Subcutaneous adipose tissue (tissue), 4 donors: ENCODE results near the gene LIPC. TPM values are rescaled to one million over a fixed set of nuclear protein-coding genes. Genes with fewer than 3 reads are reported as not detected.

Experiments
- CTCF ChIP-seq: fragments of 450-650 bp; IDR thresholded peaks from one replicate; pipeline ENCODE4 v1.5.1; 2016; ENCODE audit warnings: low read depth, mild to moderate bottlenecking, control low read depth, antibody characterized with exemption, moderate library complexity
- total RNA-seq, 4 donors: library from RNA; depleted of rRNA; stranded (reverse); fragments of >200 nt; gene quantifications; one replicate each; pipeline ENCODE4 v1.1.0, GENCODE V29; 2016

LIPC gene
- total RNA-seq, 4 donors from 2014 or later, result 0.44 to 0.51 TPM; not detected in 2

DNA sequence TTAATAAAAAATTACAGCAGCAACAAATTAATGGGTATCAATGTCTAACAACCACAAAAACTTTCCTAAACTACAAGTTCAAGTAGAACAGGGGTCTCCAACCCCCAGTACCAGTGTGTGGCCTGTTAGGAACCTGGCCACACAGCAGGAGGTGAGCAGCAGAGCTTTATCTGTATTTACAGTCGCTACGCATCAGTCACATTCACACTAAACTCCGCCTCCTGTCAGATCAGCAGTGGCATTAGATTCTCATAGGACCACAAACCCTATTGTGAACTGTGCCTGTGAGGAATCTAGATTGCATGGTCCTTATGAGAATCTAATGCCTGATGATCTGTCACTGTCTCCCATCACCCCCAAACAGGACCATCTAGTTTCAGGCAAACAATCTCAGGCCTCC, 18.5 kb upstream of the LIPC start:
- no peak for TF ChIP-seq CTCF

DNA sequence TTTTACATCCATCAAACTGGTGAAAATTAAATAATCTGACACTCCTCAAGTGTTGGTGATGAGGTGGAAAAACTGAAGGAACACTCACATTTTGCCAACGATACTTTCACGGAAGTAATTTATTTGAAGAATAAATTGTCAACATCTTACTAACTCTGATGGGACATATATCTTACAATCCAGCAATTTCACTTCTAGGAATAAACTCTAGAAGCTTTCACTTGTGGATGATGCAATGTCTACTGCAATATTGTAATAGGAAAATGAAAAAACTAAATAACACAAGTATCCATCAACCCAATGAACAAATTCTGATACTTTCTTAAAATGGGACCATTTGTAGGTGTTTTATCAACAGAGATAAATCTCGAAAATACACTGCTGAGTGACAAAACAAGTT, 16.2 kb upstream of the LIPC start:
- TF ChIP-seq CTCF, result no peak

DNA sequence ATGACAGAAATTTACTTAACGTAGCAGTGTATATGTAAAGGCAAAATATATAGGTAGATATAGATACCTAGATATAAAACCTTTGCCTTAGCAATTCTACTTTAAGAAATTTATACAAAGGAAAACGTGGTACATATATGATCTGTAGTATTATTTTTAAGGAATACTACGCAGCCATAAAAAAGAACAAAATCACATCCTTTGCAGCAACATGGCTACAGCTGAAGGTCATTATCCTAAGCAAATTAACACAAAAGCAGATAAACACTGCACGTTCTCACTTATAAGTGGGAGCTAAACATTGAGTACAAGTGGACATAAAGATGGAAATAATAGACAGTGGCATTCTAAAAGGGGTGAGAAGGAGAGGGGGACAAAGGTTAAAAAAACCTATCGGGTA, 14.8 kb upstream of the LIPC start:
- TF ChIP-seq CTCF, result no peak

- TF ChIP-seq CTCF, result no peak
Observed at GRCh38 chr15:58418135-58418534, 13.7 kb upstream of the LIPC start.

DNA sequence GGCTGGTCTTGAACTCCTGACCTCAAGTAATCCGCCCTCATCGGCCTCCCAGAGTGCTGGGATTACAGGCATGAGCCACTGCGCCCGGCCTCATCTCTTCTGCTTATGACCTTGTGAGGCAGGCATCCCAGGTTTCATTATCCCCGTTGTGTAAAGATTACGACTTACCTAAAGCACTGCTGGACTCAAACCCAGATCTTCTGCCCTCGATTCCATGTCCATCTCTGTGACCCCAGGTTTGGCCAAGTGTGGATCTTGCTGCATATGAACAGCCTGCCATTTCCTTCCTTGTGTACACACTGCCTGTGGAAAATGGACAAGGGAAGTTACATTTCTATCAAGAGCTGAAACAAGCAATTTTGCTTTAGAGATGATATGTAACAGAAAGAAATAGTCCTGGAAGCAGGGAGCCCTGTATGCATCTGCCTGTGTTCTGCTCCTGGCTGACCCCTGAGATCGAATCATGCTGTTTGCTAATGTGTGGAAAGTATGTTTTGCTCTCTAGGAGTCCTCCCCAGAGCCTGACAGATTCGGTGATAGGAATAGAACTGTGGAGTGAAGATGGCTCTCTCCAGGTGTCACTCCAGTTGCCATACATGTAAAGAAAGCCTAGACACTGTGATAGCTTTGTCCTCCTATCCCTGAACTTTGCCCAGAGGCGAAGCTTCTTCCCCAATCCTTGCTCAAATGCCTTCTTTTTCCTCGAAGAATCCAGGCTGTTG, 11.8 kb upstream of the LIPC start:
- TF ChIP-seq CTCF, result no peak

DNA sequence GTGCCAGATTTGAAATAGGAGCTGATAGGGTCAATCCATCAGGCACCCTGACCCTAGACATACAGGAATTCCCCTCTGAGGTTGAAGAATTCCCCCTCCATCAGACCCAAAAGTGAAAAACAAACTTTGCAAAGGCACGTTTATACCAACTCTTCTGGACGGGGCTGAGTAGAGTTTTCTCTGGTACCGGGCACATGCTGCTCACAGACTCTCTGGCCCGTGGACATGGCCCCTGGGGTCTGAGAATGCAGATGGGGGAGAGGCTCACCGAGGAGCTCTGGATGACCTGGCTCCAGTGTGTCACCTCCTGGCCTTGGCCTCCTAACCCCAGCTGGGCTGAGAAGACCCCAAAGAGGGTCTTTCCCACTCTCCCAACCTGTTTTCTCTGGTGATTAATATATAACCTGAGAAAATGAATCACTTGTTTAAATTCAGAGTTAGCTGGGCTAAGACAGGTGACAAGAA, 11.2 kb upstream of the LIPC start:
- TF ChIP-seq CTCF, result no peak

DNA sequence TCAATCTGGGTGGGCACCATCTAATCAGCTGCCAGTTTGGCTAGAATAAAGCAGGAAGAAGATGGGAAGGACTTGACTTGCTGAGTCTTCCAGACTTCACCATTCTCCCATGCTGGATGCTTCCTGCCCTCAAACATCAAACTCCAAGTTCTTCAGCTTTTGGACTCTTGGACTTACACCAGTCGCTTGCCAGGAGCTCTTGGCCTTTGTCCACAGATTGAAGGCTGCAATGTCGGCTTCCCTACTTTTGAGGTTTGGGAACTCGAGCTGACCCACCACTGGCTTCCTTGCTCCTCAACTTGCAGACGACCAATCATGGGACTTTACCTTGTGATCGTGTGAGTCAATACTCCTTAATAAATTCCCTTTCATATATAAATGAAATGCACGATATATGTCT, 8.6 kb upstream of the LIPC start:
- TF ChIP-seq CTCF, result no peak
